Liver (tissue), 9 donors: ENCODE data around the gene ITGA7. TPM values are rescaled to one million over a fixed set of nuclear protein-coding genes. Genes with fewer than 3 reads are reported as not detected.
A peak's percentile ranks its signal among the peaks of the same experiment; 100 is the strongest.

ENCODE experiments used
- DNase-seq: peaks from one replicate; pipeline ENCODE4 v3.0.0-alpha.2; 2017; ENCODE audit warnings: low spot score
- H3K27ac ChIP-seq, 2 donors: one replicate each; pipeline ENCODE4 v1.7.0; 2013; ENCODE audit warnings: inconsistent platforms in 2 of 2, low read length in 2 of 2, control low read depth in 1 of 2, low read depth in 1 of 2, mild to moderate bottlenecking in 1 of 2
- H3K27me3 ChIP-seq, 4 donors: one replicate each; pipeline versions ENCODE4 v1.6.1 to v1.7.0; 2013; ENCODE audit warnings: low read length in 3 of 4, inconsistent platforms in 1 of 4, mild to moderate bottlenecking in 1 of 4, moderate library complexity in 1 of 4; ENCODE audit not compliant: control insufficient read depth in 4 of 4, insufficient read depth in 4 of 4
- H3K36me3 ChIP-seq, 4 donors: one replicate each; pipeline versions ENCODE4 v1.6.1 to v1.7.0; 2013; ENCODE audit warnings: low read length in 3 of 4, mild to moderate bottlenecking in 3 of 4, low read depth in 1 of 4, moderate library complexity in 1 of 4; ENCODE audit not compliant: control insufficient read depth in 4 of 4, insufficient read depth in 3 of 4
- H3K4me1 ChIP-seq, 4 donors: one replicate each; pipeline versions ENCODE4 v1.6.1 to v1.7.0; 2013; ENCODE audit warnings: low read length in 3 of 4, mild to moderate bottlenecking in 3 of 4, moderate library complexity in 1 of 4; ENCODE audit not compliant: control insufficient read depth in 4 of 4, insufficient read depth in 4 of 4
- H3K4me3 ChIP-seq, 3 donors: one replicate each; pipeline versions ENCODE4 v1.6.1 to v1.7.0; 2013; ENCODE audit warnings: low read length in 3 of 3, control low read depth in 1 of 3, low read depth in 1 of 3, mild to moderate bottlenecking in 1 of 3
- H3K9ac ChIP-seq, 2 donors: one replicate each; pipeline ENCODE4 v1.7.0; 2013; ENCODE audit warnings: low read length in 2 of 2, mild to moderate bottlenecking in 2 of 2, moderate library complexity in 2 of 2, control low read depth in 1 of 2, low read depth in 1 of 2
- H3K9me3 ChIP-seq, 4 donors: one replicate each; pipeline versions ENCODE4 v1.6.1 to v1.7.0; 2013; ENCODE audit warnings: low read length in 3 of 4; ENCODE audit not compliant: control insufficient read depth in 4 of 4
- ATF3 ChIP-seq: IDR thresholded peaks from 2 replicates; pipeline ENCODE4 v1.6.1; 2016; ENCODE audit warnings: antibody characterized with exemption
- CTCF ChIP-seq: fragments of 150-350 bp; IDR thresholded peaks from 2 replicates; pipeline ENCODE4 v1.5.1; 2017; ENCODE audit warnings: improper control_type of control experiment, low read depth, low read length; ENCODE audit not compliant: missing input control
- EGR1 ChIP-seq, 2 donors: IDR thresholded peaks; 2 replicates each; pipeline ENCODE4 v1.6.1; 2016 to 2018; ENCODE audit warnings: antibody characterized with exemption in 2 of 2, low read depth in 2 of 2
- FOXA1 ChIP-seq: IDR thresholded peaks from 2 replicates; pipeline ENCODE4 v1.6.1; 2016; ENCODE audit warnings: antibody characterized with exemption
- FOXA2 ChIP-seq: IDR thresholded peaks from 2 replicates; pipeline ENCODE4 v1.6.1; 2016; ENCODE audit warnings: antibody characterized with exemption
- GABPA ChIP-seq, 2 donors: IDR thresholded peaks in 1 of 2; conservative IDR thresholded peaks in 1 of 2; 2 replicates each; pipeline ENCODE4 v1.6.1; 2016; ENCODE audit warnings: antibody characterized with exemption in 2 of 2, mild to moderate bottlenecking in 1 of 2, moderate library complexity in 1 of 2
- HNF4A ChIP-seq, 2 donors: conservative IDR thresholded peaks; 2 replicates each; pipeline ENCODE4 v1.6.1; 2016; ENCODE audit warnings: antibody characterized with exemption in 2 of 2, mild to moderate bottlenecking in 2 of 2
- HNF4G ChIP-seq: IDR thresholded peaks from 2 replicates; pipeline ENCODE4 v1.6.1; 2016; ENCODE audit warnings: antibody characterized with exemption
- JUND ChIP-seq, 2 donors: IDR thresholded peaks; 2 replicates each; pipeline ENCODE4 v1.6.1; 2016; ENCODE audit warnings: antibody characterized with exemption in 2 of 2
- MAX ChIP-seq: IDR thresholded peaks from 2 replicates; pipeline ENCODE4 v1.6.1; 2016; ENCODE audit warnings: antibody characterized with exemption
- NR2F2 ChIP-seq: IDR thresholded peaks from 2 replicates; pipeline ENCODE4 v1.6.1; 2016; ENCODE audit warnings: antibody characterized with exemption
- RAD21 ChIP-seq, 2 donors: IDR thresholded peaks; 2 replicates each; pipeline ENCODE4 v1.6.1; 2016; ENCODE audit warnings: antibody characterized with exemption in 2 of 2, mild to moderate bottlenecking in 2 of 2
- REST ChIP-seq: IDR thresholded peaks from 2 replicates; pipeline ENCODE4 v1.6.1; 2016; ENCODE audit warnings: antibody characterized with exemption, mild to moderate bottlenecking
- RXRA ChIP-seq, 2 donors: IDR thresholded peaks; 2 replicates each; pipeline ENCODE4 v1.6.1; 2017 to 2018; ENCODE audit warnings: antibody characterized with exemption in 2 of 2, mild to moderate bottlenecking in 1 of 2
- SP1 ChIP-seq: IDR thresholded peaks from 2 replicates; pipeline ENCODE4 v1.6.1; 2018; ENCODE audit warnings: antibody characterized with exemption, mild to moderate bottlenecking
- TAF1 ChIP-seq: conservative IDR thresholded peaks from 2 replicates; pipeline ENCODE4 v1.6.1; 2016; ENCODE audit warnings: antibody characterized with exemption, mild to moderate bottlenecking
- YY1 ChIP-seq: IDR thresholded peaks from 2 replicates; pipeline ENCODE4 v1.6.1; 2016; ENCODE audit warnings: antibody characterized with exemption, mild to moderate bottlenecking
- ZBTB33 ChIP-seq: IDR thresholded peaks from 2 replicates; pipeline ENCODE4 v1.6.1; 2016; ENCODE audit warnings: antibody characterized with exemption
- WGBS: extraction: QIAGEN DNeasy Blood & Tissue Kit; methylation state at CpG from one replicate; pipeline ENCODE4 v1.1.7; 2013; 5-methylcytosine and 5-hydroxymethylcytosine counted together
- polyA plus RNA-seq, 2 donors: library from polyadenylated mRNA; stranded (reverse) in 1 of 2; unstranded in 1 of 2; fragments of 200-250 nt in 1 of 2; fragments of >200 nt in 1 of 2; fragmentation: Nextera tagmentation in 1 of 2; extraction: Ambion mirVana in 1 of 2; gene quantifications; one replicate each; pipeline versions ENCODE4 v1.2.1 to v1.2.3, GENCODE V29; 2013 to 2015
- total RNA-seq, 2 donors: library from RNA; depleted of rRNA; stranded (reverse); fragments of >200 nt; gene quantifications; one replicate each; pipeline ENCODE4 v1.2.3, GENCODE V29; 2014
- donor health status: healthy.
- donor health status: healthy.
- donor health status: healthy.
- donor health status: healthy.
- donor health status: healthy.

The ITGA7 gene
- total and polyA plus RNA-seq, 4 donors = 0.98 to 4.9 (median 3.3) TPM

- TF ChIP-seq ATF3 (no peak), GABPA (IDR thresholded peaks at IDR 0.05 in 1 of 2, conservative IDR thresholded peaks at IDR 0.05 in 1 of 2) (no peak), YY1 (no peak), ZBTB33 (no peak), FOXA2 (no peak), TAF1 (no peak), MAX (no peak), FOXA1 (no peak), JUND (IDR thresholded peaks at IDR 0.05) (no peak), RXRA (IDR thresholded peaks at IDR 0.05) (no peak), SP1 (no peak), HNF4G (no peak), EGR1 (IDR thresholded peaks at IDR 0.05; ENCODE audit: low read depth in 2 of 2) (no peak), REST (no peak), HNF4A (conservative IDR thresholded peaks at IDR 0.05) (no peak), RAD21 (IDR thresholded peaks at IDR 0.05) (no peak), CTCF (no peak)
- Histone ChIP-seq H3K27me3 (no peaks in the 10 kb centered on the region), H3K4me1 (peaks cover 0 to 6% (median 2%) of the 10 kb centered on the region in 4 donors), H3K9me3 (no peaks in the 10 kb centered on the region), H3K36me3 (no peaks in the 10 kb centered on the region), H3K4me3 (no peak overlapping the region), H3K27ac (peak overlapping the region in 1 of 2 donors; percentile 53), H3K9ac (no peak overlapping the region)
- DNase-seq = no peak
- 80% methylated on average over 7 of the region's 7 CpGs for WGBS
These were observed 66.1 kb downstream of the ITGA7 start for GRCh38 chr12:55641595-55641994.

GRCh38 chr12:55637467-55637866, 70.2 kb downstream of the ITGA7 start:
- H3K27ac ChIP-seq = no peak overlapping the region
- WGBS = 89% methylated on average over 15 of the region's 15 CpGs
- TF ChIP-seq ATF3 (no peak), NR2F2 (no peak), MAX (no peak), EGR1 (IDR thresholded peaks at IDR 0.05; ENCODE audit: low read depth in 2 of 2) (no peak), YY1 (no peak)
- H3K4me1 ChIP-seq = no peaks in the 10 kb centered on the region
- DNase-seq = no peak
- H3K36me3 ChIP-seq = no peaks in the 10 kb centered on the region
- H3K9me3 ChIP-seq = no peaks in the 10 kb centered on the region
- H3K27me3 ChIP-seq = no peaks in the 10 kb centered on the region
- no peak overlapping the region for H3K4me3 ChIP-seq
- H3K9ac ChIP-seq = no peak overlapping the region
